ENCODE data around the gene HSF2.

The HSF2 gene, protein sequence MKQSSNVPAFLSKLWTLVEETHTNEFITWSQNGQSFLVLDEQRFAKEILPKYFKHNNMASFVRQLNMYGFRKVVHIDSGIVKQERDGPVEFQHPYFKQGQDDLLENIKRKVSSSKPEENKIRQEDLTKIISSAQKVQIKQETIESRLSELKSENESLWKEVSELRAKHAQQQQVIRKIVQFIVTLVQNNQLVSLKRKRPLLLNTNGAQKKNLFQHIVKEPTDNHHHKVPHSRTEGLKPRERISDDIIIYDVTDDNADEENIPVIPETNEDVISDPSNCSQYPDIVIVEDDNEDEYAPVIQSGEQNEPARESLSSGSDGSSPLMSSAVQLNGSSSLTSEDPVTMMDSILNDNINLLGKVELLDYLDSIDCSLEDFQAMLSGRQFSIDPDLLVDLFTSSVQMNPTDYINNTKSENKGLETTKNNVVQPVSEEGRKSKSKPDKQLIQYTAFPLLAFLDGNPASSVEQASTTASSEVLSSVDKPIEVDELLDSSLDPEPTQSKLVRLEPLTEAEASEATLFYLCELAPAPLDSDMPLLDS

DNA sequence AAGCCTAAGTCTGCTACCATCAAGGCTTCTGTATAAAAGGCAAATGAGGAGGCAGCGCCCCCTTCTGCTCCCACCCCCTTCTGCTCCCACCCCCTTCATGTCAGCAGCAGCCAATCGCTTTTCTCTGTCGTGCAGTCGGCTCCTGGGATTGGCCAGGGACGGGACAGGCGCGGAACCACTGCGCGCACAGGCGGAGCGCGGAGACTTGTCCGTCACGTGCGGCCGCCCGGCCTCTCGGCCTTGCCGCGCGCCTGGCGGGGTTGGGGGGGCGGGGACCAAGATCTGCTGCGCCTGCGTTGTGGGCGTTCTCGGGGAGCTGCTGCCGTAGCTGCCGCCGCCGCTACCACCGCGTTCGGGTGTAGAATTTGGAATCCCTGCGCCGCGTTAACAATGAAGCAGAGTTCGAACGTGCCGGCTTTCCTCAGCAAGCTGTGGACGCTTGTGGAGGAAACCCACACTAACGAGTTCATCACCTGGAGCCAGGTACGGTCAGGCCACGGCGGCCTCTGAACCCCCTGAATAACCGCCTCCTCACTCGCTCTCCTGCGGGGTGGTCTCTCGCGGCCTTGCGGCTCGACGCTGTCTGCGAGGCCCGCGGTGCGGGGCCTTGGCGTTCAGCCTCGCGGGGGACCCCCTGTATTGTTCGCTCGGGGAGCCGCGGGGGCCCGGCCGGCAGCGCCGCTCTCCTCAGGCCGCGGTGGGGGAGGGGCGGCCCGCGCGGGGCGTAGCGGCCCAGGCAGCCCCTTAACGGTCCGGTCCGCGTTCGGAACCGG lies at the start of gene HSF2:
Gene HSF2, plus strand, starts transcription at position 305 of the 773 bp plus-strand sequence. Its CDS starts 86 bp downstream, at position 391.
- peak; percentile 90 to 95 for DNase-seq

DNA sequence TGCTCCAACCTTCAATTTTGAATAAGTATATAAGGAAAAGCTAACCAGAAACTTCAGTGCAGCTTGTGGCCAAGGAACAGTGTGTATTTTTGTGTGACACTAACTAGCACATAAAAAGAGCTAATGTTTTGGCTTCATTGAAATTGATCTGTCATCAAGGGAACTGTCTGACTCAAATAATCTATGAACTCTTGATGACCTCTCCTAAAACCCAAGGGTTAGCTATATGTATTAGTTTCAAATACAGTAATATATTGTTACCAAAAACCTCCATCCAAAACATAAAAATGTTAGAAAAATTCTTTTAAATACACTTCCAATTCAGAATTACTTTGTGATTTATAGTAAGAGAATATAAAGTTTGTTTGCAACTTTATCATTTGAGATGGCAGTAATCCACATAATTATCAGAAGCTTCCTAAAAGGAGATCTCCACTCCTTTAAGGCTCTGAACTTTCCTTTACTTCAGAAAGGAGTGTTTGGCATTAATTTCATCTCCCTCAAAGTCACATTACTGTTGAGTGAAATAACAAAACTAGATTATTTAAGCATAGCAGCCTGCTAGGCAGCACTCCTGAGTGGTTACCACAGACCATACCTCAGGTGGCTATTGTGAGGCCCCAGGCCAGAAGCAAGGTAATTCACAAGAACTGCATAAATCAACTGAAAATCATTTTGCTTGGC lies 46.3 kb upstream of the HSF2 start:
- DNase-seq = no peak

DNA sequence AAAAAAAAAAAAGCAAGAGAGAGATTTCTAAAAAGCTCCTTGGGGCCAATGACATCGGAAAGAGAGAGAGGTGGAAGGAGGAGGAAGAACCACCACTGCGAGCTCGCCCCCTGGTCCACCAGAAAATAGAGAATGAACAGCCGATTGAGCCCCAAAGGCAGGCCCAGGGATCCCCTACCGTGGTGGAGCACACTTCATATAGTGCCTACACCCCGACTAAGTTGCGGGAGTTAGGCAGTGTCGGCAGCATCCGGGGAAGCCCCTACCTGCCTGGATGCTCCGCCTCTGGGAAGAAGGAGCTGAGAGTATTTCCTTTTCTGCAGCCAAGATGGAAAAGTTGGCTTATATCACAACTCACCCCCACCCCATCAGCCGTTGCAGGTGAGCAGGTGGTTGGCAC lies 38.6 kb upstream of the HSF2 start:
- no peak for DNase-seq

DNA sequence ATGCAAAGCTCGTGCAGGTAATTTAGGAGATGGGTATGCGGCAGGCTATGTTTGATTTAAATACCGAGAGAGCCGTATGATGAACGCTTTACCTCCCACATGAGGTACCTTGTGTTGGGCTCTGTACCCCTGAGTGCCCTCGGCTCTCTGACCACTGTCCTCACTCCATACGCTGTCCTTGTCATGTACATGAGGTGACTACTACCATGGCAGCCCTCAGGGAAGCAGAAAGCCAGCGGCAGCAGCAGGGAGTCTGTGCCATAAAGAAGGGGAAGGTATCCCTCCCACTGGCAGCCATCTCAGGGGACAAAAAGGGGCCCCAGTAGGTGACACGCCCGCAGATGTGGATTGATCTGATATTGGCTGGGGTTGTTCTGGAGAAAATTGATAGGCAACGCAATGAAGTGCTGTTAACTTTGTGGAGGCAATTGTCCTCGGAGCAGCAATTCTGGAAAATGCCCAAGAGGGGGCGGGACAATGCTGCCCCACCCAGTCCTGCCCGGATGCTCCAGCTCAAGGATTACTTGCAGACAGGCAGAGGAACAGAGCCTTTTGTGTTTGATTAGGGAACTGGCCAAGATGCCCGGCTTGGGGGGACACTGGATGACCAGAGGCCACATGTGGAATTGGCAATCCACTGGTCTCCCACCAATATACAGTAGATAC lies 38.0 kb upstream of the HSF2 start:
- no peak for DNase-seq

DNA sequence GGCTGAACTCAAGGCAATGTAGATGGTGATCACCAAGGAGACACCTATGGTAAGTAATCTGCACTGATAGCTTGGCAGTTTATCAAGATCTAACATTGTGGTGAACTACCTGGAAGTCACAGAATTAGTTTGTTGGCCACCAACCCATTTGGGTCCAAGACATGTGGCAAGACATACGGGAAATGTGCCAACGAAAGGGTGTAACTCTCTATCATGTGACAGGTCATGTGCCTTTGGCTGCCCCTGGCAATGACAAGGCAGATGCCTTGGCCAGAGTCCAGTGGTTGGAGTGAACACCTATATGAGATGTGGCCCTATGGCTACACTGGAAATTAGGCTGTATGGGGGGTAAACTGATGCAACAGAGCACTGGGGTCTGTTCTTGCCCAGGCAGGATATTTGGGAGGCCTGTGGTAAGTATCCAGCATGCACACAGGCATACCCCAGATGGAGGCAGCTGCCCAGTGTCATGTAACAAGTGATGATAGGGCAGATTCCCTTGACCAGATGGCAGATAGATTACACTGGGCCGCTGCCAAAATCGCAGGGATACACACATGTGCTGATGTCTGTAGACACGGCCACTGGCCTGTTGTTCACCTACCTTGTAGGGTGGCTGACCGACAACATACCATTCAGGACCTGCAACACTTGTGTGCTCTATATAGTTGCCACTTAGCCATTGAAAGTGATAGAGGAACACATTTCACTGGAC lies 35.5 kb upstream of the HSF2 start:
- DNase-seq = no peak

DNA sequence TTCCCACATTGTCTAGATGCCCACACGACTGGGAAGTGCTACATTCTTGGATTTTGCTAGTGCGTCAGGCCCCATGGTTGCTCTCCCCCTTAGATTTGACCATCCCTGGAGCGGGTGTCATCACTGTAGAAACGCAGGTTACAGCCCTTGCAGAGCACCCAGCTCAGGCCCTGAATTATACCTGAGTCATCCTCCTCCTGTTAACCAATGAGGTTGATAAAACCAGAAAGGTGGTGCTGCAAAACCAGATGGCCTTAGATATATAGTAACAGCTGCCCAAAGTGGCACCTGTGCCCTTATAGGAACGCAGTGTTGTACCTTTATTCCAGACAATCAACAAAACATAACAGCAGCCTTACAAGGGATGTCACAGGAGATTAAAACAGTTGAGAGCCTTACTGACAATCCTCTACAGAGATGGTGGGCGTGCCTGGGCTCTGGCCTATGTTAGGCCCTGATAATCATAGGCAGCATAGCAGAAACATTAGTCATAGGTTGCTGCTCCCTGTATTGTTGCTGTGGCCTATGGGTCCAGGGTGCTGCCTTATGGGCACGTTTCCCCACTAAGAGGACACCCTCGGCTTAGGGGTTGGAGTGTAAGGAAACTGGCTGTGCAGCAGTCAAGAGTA lies 33.6 kb upstream of the HSF2 start:
- DNase-seq = no peak

DNA sequence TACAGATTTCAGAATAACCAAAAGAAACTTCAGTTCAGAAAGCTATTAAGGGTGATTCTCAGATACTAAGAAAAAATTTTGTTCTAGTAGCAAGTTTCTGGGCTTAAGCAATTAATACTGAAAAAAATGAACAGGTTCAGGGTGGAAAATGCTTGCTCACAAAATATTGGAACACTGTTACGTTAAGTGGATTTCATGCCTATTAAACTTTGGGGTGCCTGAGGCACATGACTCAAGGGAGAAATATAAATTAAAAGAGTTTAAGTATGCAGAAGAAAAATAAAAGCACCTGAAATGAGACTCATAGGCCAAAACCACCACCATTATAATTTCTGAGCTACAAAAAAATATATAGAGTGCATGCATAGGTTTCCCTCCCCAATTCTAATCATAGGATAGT lies 32.3 kb upstream of the HSF2 start:
- DNase-seq = no peak

DNA sequence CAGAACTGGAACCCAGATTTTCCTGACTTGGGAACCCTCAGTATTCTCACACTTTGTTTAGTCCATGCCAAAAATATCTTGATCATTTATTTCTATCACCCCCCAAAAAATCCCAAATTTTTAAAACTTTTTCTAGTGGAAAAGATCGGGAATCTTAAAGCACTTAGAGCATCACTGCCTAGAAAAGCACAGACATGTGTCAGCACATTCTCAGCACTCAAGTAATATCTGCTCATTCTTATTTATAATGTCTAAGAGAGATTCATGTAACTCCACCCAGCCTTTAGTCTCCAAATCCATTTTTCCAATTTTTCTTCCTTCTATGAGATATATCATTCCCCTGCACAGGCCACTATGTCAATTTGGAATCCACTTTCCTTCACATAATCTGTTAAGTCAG lies 29.9 kb upstream of the HSF2 start:
- no peak for DNase-seq

DNA sequence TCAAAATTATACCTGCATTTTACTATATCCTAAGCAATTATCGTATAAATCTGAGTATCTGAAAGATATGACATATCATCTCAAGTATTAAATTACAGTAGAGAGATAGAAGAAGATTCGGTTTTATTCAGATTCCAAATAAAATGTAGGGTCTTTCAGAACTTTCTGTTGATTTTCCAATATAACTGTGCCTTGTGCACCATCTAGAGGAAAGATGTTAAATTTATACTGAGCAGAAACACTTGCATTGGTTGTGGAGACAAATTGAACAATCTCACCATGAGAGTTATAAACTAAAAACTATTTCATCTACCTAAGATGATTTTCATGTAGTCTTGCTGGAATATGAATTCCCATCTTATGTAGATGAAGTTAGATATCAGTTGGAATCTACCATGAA lies 26.8 kb upstream of the HSF2 start:
- DNase-seq = no peak

DNA sequence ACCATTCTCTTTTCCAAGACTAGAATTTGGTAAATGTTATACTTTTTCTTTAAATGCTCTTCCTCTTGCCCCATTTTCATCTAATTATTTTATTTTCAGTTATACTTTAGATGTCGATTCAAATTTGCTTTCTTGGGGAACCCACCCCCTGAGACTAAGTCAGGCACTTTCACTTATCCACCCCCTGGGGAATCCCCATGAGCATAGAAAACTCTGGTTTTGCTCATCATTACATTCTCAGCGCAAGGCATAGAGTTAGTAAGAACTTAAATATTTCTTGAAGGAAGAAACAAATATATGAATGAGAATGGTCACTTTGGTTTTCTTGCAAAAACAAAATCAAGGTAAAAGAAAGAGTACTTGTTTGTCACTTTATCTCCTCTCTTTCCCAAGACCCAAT lies 25.1 kb upstream of the HSF2 start:
- no peak for DNase-seq

DNA sequence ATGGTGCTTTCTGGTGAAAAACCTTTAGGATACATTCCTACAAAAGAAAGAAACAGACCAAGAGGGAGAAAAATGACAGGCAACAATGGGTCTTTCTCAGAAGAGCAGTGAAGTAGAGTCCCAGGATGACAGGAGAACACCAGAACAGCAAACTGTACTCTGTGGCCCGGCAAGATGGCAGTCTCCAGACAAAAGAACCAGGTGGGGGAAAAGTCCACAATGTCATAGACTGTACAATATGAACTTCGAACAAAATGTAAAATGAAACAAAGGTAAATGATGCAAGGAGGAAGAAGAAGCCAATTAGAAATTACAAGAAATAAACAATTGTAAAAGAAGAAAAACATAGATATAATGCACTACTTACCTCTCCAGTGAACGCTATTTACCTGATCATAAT lies 23.2 kb upstream of the HSF2 start:
- peak in 1 of 2 experiments; percentile 12 for DNase-seq

DNA sequence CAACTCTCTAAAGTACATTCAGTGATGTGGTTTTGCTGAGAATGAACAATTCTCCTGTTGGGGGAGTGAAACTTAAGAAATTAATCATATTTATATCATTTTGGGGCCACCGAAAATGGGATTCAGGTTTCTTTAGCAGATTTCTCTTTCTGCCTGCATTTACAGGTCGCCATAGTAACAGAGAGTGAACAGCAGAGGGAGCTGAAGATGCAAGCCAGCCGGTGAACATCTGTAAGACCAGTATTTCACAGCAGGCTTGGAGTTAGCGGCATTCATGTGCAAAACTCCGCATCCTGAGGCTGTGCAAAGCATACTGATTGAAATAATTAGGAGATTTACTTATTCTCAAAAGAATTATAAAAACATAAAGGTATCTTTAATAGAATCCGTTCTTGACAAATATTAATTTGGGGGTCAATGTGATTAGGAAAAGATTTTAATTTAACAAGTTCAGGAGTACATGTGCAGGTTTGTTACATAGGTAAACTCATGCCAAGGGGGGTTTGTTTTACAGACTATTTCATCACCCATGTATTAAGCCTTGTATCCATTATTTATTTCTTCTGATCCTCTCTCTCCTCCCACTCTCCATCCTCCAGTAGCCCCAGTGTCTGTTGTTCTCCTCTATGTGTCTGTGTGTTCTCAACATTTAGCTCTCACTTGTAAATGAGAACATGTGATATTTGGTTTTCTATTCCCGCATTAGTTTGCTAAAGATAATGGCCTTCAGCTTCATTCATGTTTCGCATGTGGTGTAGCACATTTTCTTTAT lies 17.8 kb upstream of the HSF2 start:
- DNase-seq = peak in 1 of 2 experiments; percentile 32

DNA sequence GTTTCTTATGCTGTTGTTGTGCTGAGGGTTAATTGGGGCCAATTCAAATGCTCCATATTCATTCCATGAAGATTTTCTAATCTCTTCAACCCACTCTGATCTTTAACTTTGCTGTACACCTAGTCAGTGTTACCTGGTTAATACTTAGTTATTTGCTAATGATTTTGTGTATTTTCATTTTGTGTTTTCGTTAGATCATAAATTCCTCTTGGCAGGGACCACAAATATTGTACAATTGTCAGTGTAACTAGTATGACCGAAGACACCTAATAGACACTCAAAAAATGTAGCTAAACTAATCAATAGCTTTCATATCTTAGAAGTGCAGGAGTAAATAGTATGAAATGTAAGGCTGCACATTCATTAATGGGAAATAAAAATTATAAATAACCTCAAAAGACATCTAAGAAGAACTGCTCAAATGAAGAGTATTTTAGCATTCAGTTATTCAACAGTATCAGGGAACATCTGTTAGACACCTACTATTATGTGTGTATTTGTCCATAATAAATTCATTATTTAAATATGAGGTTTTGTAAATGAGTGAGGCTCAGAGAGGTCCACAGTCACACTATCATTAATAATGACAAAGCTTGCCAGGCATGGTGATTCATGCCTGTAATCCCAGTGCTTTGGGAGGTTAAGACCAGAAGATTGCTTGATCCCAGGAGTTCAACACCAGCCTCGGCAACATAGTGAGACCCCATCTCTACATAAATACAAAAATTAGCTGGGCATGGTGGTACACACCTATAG lies 13.4 kb upstream of the HSF2 start:
- no peak for DNase-seq

DNA sequence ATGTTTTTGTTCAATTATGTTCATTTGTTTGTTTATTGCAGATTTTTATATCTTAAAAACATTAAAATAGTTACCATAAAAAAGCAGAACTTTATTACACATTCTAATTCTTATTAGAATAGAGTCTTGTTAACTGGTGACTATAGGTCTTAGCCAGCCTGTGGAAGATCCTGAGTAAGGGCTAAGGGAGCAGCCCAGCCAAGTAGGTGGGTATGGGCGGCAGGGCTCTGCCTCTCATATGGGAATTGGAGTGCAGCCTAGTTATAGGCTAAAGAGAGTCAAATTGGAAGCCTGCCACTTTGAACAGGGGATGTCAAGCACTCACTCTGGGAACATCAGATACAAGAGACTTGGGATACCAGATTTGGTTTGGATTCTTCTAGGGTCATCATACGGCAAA lies 10.5 kb upstream of the HSF2 start:
- DNase-seq = peak in 1 of 2 experiments; percentile 58

DNA sequence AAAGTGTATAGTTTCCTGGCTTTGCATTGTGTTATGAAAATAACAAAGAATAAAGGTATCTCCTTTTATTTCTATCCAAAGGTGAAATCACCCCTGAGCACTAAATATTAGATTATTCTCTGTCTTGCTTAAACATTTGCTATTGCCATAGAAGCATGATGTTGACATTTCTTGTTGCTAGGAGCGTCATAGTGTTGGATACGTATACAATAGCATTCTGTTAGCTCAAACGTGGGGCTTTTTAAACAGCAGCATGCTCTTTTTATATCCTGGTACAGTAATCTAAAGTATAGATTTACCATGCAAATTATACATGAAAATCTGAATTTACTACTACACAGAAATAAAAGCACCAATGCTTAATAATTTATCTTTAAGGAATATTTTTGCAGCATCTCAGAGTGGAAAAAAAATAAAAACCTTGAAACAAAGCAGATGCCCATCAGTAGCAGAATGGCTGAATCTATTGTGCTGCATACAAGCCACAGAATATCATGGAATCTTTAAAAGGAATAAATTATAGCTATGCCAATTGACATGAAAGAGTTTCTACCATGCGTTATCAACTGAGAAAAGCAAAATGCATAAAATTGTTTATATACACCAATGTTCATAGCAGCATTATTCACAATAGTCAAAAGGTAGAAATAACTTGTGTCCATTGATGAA lies 9.6 kb upstream of the HSF2 start:
- peak; percentile 67 to 72 for DNase-seq

DNA sequence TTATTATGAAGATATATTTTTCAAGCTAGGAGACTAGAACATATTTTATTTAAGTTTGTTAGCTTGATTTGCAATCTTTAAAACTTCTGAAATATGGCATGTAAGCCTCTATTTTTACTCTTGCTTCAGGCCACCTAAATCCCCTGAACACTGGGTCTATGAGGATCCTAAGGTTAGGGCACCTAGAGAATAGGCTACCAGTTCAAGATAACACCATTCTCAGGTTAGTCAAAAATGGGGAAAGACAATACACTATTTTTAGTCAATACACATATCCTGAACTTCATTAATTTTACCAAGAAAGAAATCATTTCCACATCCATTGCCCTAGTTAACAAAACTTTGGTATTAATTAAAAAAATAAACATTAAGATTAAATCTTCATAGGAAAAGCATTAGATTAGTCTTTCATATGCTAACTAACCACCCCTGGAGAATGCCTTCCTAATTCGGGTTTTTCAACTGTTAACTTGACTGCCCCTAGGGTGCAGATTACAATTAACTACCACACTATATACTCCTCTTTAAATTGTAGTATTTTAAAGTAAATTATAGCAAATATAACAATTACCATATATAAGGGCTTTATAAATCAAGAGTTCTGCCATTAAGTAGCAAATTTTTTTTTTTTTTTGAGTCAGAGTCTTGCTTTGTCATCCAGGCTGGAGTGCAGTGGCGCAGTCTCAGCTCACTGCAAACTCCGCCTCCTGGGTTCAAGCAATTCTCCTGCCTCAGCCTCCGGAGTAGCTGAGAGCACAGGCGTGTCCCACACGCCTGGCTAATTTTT lies 6.7 kb upstream of the HSF2 start:
- no peak for DNase-seq

DNA sequence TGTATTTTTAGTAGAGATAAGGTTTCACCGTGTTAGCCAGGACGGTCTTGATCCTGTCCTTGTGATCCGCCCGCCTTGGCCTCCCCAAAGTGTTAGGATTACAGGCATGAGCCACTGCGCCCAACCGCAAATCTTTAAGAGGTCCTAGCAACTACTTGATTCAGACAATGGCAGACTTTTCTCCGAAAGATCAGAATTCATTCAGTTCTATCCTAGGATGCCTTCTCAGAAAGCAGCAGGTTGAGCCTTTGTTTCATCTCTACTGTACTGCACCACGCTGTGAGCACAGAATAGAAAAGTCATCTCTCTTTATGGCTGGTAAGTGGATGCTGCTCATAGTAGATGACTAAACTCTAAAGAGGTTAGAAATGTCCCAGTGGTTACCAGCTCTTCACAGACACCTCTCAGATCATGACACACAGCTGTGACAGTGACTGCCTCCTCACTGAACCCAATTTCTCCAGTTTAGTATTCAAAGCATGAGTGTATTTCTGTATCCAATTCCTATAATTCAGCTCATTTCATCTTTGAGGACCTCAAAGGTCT lies 6.0 kb upstream of the HSF2 start:
- DNase-seq = no peak

DNA sequence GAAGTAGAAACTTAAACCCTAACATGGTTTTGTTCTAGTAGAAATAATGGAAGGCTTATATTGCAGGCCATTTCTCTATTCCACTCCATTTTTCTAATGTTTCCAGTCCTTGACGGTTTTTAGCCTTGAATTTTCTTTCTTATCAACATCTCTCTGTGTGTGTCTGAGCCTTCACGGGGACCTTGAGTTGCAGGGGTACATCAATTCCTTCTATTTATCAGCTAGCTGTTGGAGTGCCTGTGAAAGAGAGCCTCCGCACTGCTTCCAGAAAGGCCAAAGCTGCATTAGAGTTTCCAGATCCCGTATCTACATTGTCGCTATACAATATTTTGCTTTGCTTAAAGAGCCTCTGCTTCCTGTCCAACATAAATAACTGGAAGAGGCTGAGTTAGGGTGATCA lies 5.4 kb upstream of the HSF2 start:
- DNase-seq = no peak

DNA sequence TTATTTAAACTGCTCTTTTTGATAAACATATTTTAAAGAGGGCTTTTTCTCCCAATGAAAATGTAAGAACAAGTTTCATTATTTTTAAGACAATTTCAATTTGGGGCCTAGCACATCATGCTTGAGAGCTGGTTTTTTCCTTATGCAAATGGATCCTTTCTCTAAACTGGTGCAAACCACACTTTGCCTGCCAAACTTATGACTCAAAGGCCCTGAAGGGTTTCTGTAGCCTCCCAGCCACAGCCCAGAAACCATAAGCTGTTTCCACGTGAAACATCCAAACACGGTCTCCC lies 451 bp upstream of the HSF2 start:
- no peak for DNase-seq

All from NCI-H1930 (cell line).